Stimulated activated CD8-positive, alpha-beta memory T cell treated with anti-CD3 and anti-CD28 coated beads, Interleukin-7, amount 100 ng/mL, for 48 hours (primary cell): Measurements from ENCODE around the gene DMRT1.
"Not testable (repeated sequence)": the region's sequence is repeated elsewhere in the genome, so short reads cannot be mapped to it uniquely, and the experiment has no call there.

Source experiments
- DNase-seq, 2 donors: peaks; one replicate each; pipeline ENCODE4 v3.0.0-alpha.2; 2020; ENCODE audit warnings: low read depth in 1 of 2; ENCODE audit errors: extremely low read depth in 1 of 2

The DMRT1 gene

DNA sequence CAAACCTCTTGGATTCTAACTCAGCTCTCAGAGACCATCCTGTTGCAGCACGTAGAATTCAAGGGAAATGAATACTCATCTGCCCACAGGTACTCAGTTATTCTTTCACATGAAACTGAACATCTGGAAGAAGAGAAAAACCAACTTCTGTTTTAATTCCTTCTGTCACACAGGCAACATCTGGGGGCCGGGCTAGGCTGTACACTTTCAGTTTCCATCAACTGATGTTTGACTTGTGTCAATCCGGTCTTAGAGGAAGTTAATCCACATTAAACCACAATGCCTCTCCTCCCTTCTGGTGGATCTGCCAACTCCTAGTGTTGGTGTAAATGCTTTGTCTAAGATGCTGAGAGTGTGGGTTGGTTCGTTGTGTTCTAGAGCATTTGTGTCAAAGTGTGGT lies 152.5 kb downstream of the DMRT1 start:
- no peak for DNase-seq

DNA sequence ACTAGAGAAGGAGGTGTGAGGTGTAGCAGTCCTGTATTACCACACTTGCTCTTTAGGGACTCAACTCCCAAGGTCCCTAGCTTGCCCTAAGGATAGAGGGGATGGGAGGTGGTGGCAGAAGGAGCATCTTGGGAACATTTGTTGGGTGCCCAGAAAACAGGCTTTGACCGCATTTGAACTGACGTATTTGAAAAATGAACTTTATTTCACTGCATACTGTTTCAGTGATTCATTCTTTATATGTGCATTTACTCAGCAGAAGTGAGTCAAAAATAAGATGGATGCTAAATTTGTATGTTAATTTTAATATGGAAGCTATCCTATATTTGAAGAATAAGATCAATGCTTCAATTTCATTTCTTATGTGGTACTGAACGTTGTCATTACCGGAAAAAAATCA lies 153.7 kb downstream of the DMRT1 start:
- no peak for DNase-seq

DNA sequence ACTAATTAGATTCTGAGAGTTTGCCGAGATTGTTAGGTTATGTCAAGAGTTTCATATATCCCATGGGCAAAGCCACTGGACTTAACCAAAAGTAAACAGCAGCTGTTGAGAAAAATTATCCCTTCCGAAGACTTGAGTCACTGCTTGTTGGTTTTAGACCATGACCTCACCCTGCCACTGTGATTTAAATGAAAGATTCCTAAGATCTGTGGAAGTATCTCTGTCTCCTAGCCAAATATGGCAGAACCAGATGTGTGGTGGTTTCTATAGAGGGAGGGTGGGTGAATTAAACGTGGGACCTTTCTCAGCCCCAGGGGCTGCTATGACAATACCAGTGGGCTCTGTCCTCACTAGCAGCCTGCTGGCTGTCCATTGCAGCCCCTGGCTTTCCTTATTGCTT lies 154.3 kb downstream of the DMRT1 start:
- no peak for DNase-seq

DNA sequence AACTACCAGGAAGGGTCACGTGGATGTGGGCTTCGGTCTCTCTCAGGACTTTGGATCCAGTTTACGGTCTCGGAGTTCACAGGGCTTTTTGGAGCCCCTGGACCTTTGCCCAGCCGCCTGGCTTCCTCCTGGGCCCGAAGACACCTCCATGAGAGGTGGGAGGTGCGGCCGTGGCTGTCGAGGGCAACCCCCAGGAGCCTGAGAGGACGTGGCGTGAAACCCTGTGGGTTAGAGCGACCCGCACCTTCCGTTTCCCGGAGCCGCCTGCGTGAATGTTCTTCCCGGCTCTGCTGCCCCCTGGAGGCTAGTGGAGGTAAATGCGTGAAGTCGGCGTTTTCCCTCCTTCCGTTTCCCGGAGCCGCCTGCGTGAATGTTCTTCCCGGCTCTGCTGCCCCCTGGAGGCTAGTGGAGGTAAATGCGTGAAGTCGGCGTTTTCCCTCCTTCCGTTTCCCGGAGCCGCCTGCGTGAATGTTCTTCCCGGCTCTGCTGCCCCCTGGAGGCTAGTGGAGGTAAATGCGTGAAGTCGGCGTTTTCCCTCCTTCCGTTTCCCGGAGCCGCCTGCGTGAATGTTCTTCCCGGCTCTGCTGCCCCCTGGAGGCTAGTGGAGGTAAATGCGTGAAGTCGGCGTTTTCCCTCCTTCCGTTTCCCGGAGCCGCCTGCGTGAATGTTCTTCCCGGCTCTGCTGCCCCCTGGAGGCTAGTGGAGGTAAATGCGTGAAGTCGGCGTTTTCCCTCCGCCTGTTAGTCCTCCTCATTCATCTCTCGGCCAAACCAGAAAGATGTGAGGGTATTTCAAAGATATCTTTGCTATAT lies 157.0 kb downstream of the DMRT1 start:
- not testable (repeated sequence) for DNase-seq

DNA sequence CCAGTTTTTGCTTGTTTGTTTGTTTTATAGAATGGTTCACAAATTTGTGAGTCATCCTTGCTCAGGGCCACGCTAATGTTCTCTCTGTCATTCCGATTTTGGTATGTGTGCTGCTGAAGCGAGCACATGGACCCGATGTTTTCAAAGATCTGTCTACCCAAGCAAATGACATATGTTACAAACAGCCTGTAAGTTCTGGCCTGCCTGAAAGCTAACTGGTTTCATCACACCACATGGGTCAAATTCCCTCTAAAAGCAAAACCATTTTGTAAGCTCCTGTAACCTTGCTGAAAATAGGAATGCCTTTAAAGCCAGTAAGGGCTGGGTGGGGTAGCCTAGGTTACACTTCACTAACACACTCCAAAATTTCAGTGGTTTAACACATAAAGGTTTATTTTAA lies 160.3 kb downstream of the DMRT1 start:
- DNase-seq, result no peak

DNA sequence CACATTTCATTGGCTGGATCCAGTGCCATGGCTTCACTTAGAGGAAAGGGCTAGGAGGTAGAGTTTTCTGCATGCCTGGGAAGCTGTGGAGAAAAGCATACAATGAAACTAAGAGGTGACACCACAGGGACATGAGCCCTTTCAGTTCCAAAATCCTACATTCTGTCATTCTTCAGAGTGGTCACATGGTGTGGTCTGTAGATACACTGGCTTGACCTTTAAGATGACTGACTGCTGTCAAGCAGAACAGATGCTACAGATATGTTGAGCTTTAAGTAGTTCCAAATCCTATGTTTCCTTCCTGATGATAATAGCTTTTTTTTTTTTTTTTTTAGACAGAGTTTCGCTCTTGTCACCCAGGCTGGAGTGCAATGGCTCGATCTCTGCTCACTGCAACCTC lies 161.2 kb downstream of the DMRT1 start:
- no peak for DNase-seq

DNA sequence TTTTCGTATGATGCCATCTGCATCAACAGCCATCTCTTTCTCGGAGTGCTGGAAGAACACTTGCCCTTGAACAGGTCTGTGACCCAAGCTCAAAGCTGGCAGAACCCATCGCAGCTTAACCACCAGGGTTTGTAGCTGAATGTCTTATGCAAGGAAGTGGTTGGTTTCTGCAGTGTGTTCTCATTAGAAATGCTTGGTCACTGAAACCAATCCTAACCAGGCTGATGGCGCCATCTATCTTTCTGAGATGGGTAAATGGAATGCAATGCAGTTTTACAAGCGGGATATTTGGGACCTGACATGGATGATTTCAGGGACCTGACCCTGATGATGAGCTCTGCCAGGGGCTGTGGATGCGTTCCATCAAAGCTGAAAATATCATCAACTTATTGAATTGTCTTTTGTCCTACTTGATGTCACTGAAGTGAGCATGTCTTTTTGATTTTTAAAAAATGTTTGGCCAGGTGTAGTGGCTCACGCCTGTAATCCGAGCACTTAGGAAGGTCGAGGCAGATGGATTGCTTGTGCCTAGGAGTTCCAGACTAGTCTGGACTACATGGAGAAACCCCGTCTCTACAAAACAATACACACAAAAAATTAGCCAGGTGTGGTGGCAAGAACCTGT lies 163.7 kb downstream of the DMRT1 start:
- no peak for DNase-seq

DNA sequence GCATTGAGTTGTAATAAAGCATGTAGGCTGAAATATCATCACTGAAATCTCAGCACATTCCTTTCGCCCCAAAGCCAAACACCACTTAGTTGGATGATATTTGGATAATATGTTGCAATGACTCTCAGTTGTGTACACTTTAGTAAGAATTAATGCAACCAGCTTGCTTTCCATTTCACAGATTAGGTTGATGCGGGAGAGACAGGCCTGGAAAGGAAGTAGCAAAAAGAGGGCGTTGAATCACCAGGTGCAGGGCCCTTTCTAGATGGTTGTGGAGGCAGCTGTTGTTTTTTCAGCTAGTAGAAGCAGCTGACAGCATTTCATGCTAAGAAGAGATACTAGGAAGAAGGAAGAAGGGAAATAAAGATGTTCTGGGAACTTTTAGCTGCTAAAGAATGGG lies 165.8 kb downstream of the DMRT1 start:
- no peak for DNase-seq

DNA sequence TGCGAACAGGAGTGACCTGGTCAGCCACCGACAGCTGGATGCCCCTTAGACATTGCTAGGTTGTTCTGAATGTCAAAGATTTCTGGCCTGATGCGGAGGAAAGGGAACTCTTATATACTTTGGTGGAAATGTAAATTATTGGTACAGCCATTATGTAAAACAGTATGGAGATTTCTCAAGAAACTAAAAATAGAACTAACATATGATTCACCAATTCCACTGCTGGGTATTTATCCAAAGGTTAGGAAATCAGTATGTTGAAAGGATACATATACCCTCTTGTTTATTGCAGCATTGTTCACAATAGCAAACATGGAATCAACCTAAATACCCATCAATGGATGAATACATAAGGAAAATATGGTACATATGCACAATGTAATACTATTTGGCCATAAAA lies 166.7 kb downstream of the DMRT1 start:
- no peak for DNase-seq

DNA sequence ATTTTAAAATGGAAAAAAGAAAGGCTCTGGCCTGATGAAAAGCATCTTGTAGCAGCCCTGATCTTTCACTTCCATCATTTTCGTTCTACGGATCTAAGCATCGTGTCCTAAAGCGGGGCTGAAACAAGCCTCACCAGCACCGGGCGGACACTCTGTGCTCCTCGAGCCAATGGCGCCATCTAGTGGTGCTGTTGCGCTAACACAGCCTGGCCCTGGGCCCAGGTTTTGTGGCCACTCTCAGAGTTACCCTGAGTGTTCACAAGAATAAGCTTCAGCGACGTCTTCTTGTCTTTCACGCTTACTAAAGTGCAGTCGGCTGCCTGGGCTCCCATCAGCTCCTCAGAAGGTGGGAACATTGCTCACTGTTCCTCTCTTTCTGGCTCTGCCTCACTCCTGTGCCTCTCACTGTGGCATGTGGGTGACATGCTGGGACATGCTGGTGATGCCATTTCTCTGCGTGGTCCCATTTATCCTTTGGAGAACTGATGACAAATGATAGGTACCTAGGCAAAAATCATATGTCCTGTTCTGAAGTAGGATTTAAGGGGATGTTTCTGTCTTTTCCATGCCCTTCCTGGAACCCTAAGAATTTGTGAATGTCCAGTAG lies 167.7 kb downstream of the DMRT1 start:
- peak; percentile 27 to 56 for DNase-seq

DNA sequence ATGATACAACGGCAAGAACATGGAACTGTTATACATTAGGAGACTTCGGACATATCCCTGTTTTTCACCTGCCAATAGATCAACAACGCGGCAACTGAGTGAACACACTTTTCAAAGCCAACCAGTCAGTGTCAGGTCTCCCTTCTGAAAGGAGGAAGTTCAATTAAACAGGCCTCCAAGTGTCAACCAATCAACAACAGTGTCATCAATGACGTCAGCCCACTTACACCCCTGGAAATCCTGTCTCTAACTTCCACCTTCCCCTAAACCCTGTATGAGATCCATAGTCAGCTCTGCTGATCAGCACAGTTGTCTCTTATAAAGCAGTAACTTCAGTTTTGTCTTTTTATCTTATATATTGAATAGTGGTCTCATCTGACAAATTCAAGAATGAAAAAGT lies 171.5 kb downstream of the DMRT1 start:
- DNase-seq, result no peak

DNA sequence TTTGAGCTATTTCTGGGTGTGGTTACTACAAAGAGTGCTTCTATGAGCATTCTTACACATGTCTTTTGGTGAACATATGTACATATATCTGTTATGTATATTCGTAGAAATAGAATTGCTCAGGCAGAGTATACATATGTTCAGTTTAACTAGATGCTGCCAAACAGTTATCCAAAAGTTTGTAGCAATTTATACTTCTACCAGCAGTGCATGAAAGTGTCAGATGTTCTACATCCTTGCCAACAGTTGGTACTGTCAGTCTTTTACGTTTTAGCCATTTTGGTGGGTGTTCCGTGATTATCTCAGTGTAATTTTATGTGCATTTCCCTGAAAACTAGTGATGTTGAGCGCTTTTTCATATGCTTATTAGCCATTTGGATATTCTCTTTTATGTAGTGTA lies 172.7 kb downstream of the DMRT1 start:
- no peak for DNase-seq

DNA sequence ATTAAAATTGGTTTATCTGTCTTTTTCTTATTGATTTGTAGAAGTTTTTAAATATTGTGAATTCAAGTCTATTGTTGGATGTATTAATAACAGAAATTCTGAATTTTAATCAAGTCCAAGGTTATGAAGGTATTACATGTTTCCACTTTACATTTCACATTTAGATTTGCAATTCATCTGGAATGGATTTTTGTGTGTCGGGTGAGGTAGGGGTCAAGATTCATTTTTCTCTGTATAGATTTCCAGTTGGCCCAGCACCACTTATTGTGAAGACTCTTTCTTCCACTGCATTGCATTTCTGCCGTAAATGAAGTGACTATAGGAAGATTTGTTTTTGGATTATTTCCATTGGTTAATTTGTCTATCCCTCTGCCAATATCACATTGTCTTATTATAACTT lies 173.1 kb downstream of the DMRT1 start:
- no peak for DNase-seq

DNA sequence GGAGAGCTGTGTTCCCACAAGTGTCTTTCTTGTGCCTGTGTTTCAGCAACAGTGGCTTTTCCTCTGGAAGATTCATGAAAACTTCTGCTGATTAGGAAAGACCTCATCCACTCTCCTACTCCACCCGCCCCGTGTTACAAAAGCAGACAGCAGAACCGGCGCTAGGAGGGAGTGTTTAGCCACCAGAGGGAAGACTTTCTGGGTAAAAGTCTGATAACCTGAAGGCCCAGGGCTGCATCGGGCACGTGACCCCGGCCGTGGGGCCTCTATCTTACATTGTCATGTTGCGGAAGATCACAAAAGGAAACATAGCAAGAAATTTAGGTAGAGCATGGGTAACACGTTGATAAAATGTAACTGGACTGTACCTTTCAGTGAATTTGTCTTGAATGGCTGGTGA lies 176.6 kb downstream of the DMRT1 start:
- DNase-seq, result no peak
